ENCODE data around the gene SH3BP1. TPM values are rescaled to one million over a fixed set of nuclear protein-coding genes. Genes with fewer than 3 reads are reported as not detected.
A peak's percentile ranks its signal among the peaks of the same experiment; 100 is the strongest.

SH3BP1 gene
- total and polyA plus RNA-seq, 2 of the 13 experiments (the other 11 are each of a cell fraction or from before 2014, with no cell fraction given), result 8.4 to 18.5 TPM

- TF ChIP-seq, protein P1, sequence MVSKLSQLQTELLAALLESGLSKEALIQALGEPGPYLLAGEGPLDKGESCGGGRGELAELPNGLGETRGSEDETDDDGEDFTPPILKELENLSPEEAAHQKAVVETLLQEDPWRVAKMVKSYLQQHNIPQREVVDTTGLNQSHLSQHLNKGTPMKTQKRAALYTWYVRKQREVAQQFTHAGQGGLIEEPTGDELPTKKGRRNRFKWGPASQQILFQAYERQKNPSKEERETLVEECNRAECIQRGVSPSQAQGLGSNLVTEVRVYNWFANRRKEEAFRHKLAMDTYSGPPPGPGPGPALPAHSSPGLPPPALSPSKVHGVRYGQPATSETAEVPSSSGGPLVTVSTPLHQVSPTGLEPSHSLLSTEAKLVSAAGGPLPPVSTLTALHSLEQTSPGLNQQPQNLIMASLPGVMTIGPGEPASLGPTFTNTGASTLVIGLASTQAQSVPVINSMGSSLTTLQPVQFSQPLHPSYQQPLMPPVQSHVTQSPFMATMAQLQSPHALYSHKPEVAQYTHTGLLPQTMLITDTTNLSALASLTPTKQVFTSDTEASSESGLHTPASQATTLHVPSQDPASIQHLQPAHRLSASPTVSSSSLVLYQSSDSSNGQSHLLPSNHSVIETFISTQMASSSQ (IDR thresholded peaks at IDR 0.05; ENCODE audit: low read depth), result no peak
- TF ChIP-seq, protein P1 (CRISPR knock-in tag; IDR thresholded peaks at IDR 0.05; ENCODE audit: borderline replicate concordance), result no peak
- TF ChIP-seq MTF2 (CRISPR knock-in tag; IDR thresholded peaks at IDR 0.05; ENCODE audit: borderline replicate concordance) (no peak), TBX2 (CRISPR knock-in tag; IDR thresholded peaks at IDR 0.05; ENCODE audit: borderline replicate concordance) (peak; percentile 58; the same call in 1 of the 2 replicates), ESRRA (CRISPR knock-in tag; IDR thresholded peaks at IDR 0.05; ENCODE audit: low read depth) (no peak), PITX1 (CRISPR knock-in tag; IDR thresholded peaks at IDR 0.05) (no peak), ZNF333 (CRISPR knock-in tag; IDR thresholded peaks at IDR 0.05; ENCODE audit: borderline replicate concordance) (no peak), ZNF83 (CRISPR knock-in tag; IDR thresholded peaks at IDR 0.05; ENCODE audit: borderline replicate concordance) (no peak), NFKBIZ (CRISPR knock-in tag; IDR thresholded peaks at IDR 0.05) (0 out of 2 replicates have a peak, but pooled peaks have one; percentile 61), ZNF343 (CRISPR knock-in tag; IDR thresholded peaks at IDR 0.05) (no peak), LBX2 (CRISPR knock-in tag; IDR thresholded peaks at IDR 0.05; ENCODE audit: borderline replicate concordance) (no peak), NR2F1 (CRISPR knock-in tag; IDR thresholded peaks at IDR 0.05) (no peak), ZSCAN31 (CRISPR knock-in tag; IDR thresholded peaks at IDR 0.05; ENCODE audit: low read depth) (0 out of 2 replicates have a peak, but pooled peaks have one; percentile 46), ZMYM3 (CRISPR knock-in tag; IDR thresholded peaks at IDR 0.05) (peak; percentile 34; the same call in 1 of the 2 replicates), SOX13 (IDR thresholded peaks at IDR 0.05) (no peak), SOX13 (CRISPR knock-in tag; conservative IDR thresholded peaks at IDR 0.05 in 1 of 2, IDR thresholded peaks at IDR 0.05 in 1 of 2) (peak in 1 of 2 experiments; percentile 34; a peak in 1 of 4 replicates), ZBTB21 (CRISPR knock-in tag; IDR thresholded peaks at IDR 0.05) (peak; percentile 75; the same call in 1 of the 2 replicates), ADNP (CRISPR knock-in tag; IDR thresholded peaks at IDR 0.05) (no peak)
- TF ChIP-seq, protein P2, sequence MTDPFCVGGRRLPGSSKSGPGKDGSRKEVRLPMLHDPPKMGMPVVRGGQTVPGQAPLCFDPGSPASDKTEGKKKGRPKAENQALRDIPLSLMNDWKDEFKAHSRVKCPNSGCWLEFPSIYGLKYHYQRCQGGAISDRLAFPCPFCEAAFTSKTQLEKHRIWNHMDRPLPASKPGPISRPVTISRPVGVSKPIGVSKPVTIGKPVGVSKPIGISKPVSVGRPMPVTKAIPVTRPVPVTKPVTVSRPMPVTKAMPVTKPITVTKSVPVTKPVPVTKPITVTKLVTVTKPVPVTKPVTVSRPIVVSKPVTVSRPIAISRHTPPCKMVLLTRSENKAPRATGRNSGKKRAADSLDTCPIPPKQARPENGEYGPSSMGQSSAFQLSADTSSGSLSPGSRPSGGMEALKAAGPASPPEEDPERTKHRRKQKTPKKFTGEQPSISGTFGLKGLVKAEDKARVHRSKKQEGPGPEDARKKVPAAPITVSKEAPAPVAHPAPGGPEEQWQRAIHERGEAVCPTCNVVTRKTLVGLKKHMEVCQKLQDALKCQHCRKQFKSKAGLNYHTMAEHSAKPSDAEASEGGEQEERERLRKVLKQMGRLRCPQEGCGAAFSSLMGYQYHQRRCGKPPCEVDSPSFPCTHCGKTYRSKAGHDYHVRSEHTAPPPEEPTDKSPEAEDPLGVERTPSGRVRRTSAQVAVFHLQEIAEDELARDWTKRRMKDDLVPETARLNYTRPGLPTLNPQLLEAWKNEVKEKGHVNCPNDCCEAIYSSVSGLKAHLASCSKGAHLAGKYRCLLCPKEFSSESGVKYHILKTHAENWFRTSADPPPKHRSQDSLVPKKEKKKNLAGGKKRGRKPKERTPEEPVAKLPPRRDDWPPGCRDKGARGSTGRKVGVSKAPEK (CRISPR knock-in tag; IDR thresholded peaks at IDR 0.05; ENCODE audit: borderline replicate concordance), result no peak
- TF ChIP-seq, protein P3, sequence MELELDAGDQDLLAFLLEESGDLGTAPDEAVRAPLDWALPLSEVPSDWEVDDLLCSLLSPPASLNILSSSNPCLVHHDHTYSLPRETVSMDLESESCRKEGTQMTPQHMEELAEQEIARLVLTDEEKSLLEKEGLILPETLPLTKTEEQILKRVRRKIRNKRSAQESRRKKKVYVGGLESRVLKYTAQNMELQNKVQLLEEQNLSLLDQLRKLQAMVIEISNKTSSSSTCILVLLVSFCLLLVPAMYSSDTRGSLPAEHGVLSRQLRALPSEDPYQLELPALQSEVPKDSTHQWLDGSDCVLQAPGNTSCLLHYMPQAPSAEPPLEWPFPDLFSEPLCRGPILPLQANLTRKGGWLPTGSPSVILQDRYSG (CRISPR knock-in tag; IDR thresholded peaks at IDR 0.05), result no peak
These were observed 32.2 kb upstream of the SH3BP1 start (continued) for GRCh38 chr22:37607010-37607934.

All from HepG2 (cell line).